Liver (tissue), 3 donors: ENCODE data around the gene PCYT1B.

Source experiments
- CTCF ChIP-seq: fragments of 150-350 bp; IDR thresholded peaks from 2 replicates; pipeline ENCODE4 v1.5.1; 2017; ENCODE audit warnings: improper control_type of control experiment, low read depth, low read length; ENCODE audit not compliant: missing input control
- EGR1 ChIP-seq, 2 donors: IDR thresholded peaks; 2 replicates each; pipeline ENCODE4 v1.6.1; 2016 to 2018; ENCODE audit warnings: antibody characterized with exemption in 2 of 2, low read depth in 2 of 2
- FOXA1 ChIP-seq: IDR thresholded peaks from 2 replicates; pipeline ENCODE4 v1.6.1; 2016; ENCODE audit warnings: antibody characterized with exemption
- GABPA ChIP-seq, 2 donors: IDR thresholded peaks in 1 of 2; conservative IDR thresholded peaks in 1 of 2; 2 replicates each; pipeline ENCODE4 v1.6.1; 2016; ENCODE audit warnings: antibody characterized with exemption in 2 of 2, mild to moderate bottlenecking in 1 of 2, moderate library complexity in 1 of 2
- HNF4A ChIP-seq, 2 donors: conservative IDR thresholded peaks; 2 replicates each; pipeline ENCODE4 v1.6.1; 2016; ENCODE audit warnings: antibody characterized with exemption in 2 of 2, mild to moderate bottlenecking in 2 of 2
- JUND ChIP-seq, 2 donors: IDR thresholded peaks; 2 replicates each; pipeline ENCODE4 v1.6.1; 2016; ENCODE audit warnings: antibody characterized with exemption in 2 of 2
- MAX ChIP-seq: IDR thresholded peaks from 2 replicates; pipeline ENCODE4 v1.6.1; 2016; ENCODE audit warnings: antibody characterized with exemption
- RAD21 ChIP-seq, 2 donors: IDR thresholded peaks; 2 replicates each; pipeline ENCODE4 v1.6.1; 2016; ENCODE audit warnings: antibody characterized with exemption in 2 of 2, mild to moderate bottlenecking in 2 of 2
- REST ChIP-seq: IDR thresholded peaks from 2 replicates; pipeline ENCODE4 v1.6.1; 2016; ENCODE audit warnings: antibody characterized with exemption, mild to moderate bottlenecking
- RXRA ChIP-seq, 2 donors: IDR thresholded peaks; 2 replicates each; pipeline ENCODE4 v1.6.1; 2017 to 2018; ENCODE audit warnings: antibody characterized with exemption in 2 of 2, mild to moderate bottlenecking in 1 of 2
- SP1 ChIP-seq: IDR thresholded peaks from 2 replicates; pipeline ENCODE4 v1.6.1; 2018; ENCODE audit warnings: antibody characterized with exemption, mild to moderate bottlenecking
- TAF1 ChIP-seq: conservative IDR thresholded peaks from 2 replicates; pipeline ENCODE4 v1.6.1; 2016; ENCODE audit warnings: antibody characterized with exemption, mild to moderate bottlenecking
- YY1 ChIP-seq: IDR thresholded peaks from 2 replicates; pipeline ENCODE4 v1.6.1; 2016; ENCODE audit warnings: antibody characterized with exemption, mild to moderate bottlenecking
- ZBTB33 ChIP-seq: IDR thresholded peaks from 2 replicates; pipeline ENCODE4 v1.6.1; 2016; ENCODE audit warnings: antibody characterized with exemption
- donor health status: healthy.
- donor health status: healthy.

GRCh38 chrX:24646006-24646405, 1.1 kb downstream of the PCYT1B start:
- TF ChIP-seq CTCF = no peak
- TF ChIP-seq YY1 = no peak
- no peak for TF ChIP-seq REST
- no peak for TF ChIP-seq RAD21 (IDR thresholded peaks at IDR 0.05)
- no peak for TF ChIP-seq MAX
- no peak for TF ChIP-seq TAF1
- no peak for TF ChIP-seq GABPA (IDR thresholded peaks at IDR 0.05 in 1 of 2, conservative IDR thresholded peaks at IDR 0.05 in 1 of 2)
- TF ChIP-seq EGR1 (IDR thresholded peaks at IDR 0.05; ENCODE audit: low read depth in 2 of 2) = no peak
- TF ChIP-seq HNF4A (conservative IDR thresholded peaks at IDR 0.05) = no peak
- TF ChIP-seq SP1 = no peak
- no peak for TF ChIP-seq JUND (IDR thresholded peaks at IDR 0.05)
- TF ChIP-seq ZBTB33 = no peak
- TF ChIP-seq FOXA1 = no peak
- no peak for TF ChIP-seq RXRA (IDR thresholded peaks at IDR 0.05)
